HUDEP-2 (cell line): Measurements from ENCODE around the gene SLPI.
A peak's percentile ranks its signal among the peaks of the same experiment; 100 is the strongest.

ENCODE experiments used
- DNase-seq, 76 experiments: peaks; one replicate each; lab custom pipeline; 2025; ENCODE audit not compliant: unreplicated experiment in 76 of 76; lab: John Stamatoyannopoulos, UW

Gene SLPI

GRCh38 chr20:45254383-45255262 is at the start of gene SLPI:
SLPI (minus strand) TSS chr20:45254564; CDS start chr20:45254543, 21 bp downstream.
- no peak for DNase-seq

- no peak for DNase-seq
These were observed 49.5 kb upstream of the SLPI start for GRCh38 chr20:45303586-45304463.

GRCh38 chr20:45301824-45302271 is 47.5 kb upstream of the SLPI start:
- DNase-seq = no peak

GRCh38 chr20:45300961-45301360 is 46.6 kb upstream of the SLPI start:
- peak in 64 of 76 experiments; percentile 4 to 70 (median 44) for DNase-seq

- DNase-seq = no peak
These were observed 45.4 kb upstream of the SLPI start for GRCh38 chr20:45299786-45300185.

GRCh38 chr20:45297786-45298497 is 43.6 kb upstream of the SLPI start:
- no peak for DNase-seq

GRCh38 chr20:45294659-45295058 is 40.3 kb upstream of the SLPI start:
- DNase-seq = no peak

GRCh38 chr20:45294003-45294368 is 39.6 kb upstream of the SLPI start:
- no peak for DNase-seq

GRCh38 chr20:45293041-45294002 is 39.0 kb upstream of the SLPI start:
- DNase-seq = peak in 71 of 76 experiments; percentile 12 to 85 (median 69)

- peak in 1 of 76 experiments; percentile 2 for DNase-seq
These were observed 38.0 kb upstream of the SLPI start for GRCh38 chr20:45292343-45292742.

- DNase-seq = no peak
These were observed 37.2 kb upstream of the SLPI start for GRCh38 chr20:45291526-45291925.

- DNase-seq = peak in 70 of 76 experiments; percentile 7 to 82 (median 58)
These were observed 36.5 kb upstream of the SLPI start for GRCh38 chr20:45290677-45291355.

GRCh38 chr20:45289942-45290676 is 35.7 kb upstream of the SLPI start:
- no peak for DNase-seq

- DNase-seq = no peak
These were observed 34.5 kb upstream of the SLPI start for GRCh38 chr20:45288860-45289259.

GRCh38 chr20:45288376-45288775 is 34.0 kb upstream of the SLPI start:
- DNase-seq = no peak

- DNase-seq = peak in 23 of 76 experiments; percentile 1 to 36 (median 15)
These were observed 29.2 kb upstream of the SLPI start for GRCh38 chr20:45283551-45284057.

GRCh38 chr20:45282700-45283550 is 28.6 kb upstream of the SLPI start:
- no peak for DNase-seq
